Upper lobe of left lung (tissue), 6 donors: ENCODE data around the gene SYNJ1. TPM values are rescaled to one million over a fixed set of nuclear protein-coding genes. Genes with fewer than 3 reads are reported as not detected.

Experiments used
- ATAC-seq, 2 donors: fragments of 200-7000 bp; cut with Tn5 transposase; one replicate each; pipeline ENCODE4 v1.9.1; 2022; ENCODE audit warnings: mild to moderate bottlenecking in 2 of 2, moderate library complexity in 2 of 2; ENCODE audit not compliant: low FRiP score in 2 of 2
- DNase-seq, 2 donors: peaks; one replicate each; pipeline ENCODE4 v3.0.0-alpha.2; 2019 to 2020
- H3K27ac ChIP-seq, 4 donors: fragments of 200-600 bp; sonication (generic); one replicate each; pipeline ENCODE4 v1.5.1; 2016 to 2019
- H3K27me3 ChIP-seq, 4 donors: fragments of 200-600 bp; sonication (generic); one replicate each; pipeline ENCODE4 v1.5.1; 2017 to 2019
- H3K36me3 ChIP-seq, 4 donors: fragments of 200-600 bp; sonication (generic); one replicate each; pipeline ENCODE4 v1.5.1; 2016 to 2019
- H3K4me1 ChIP-seq, 4 donors: fragments of 200-600 bp; sonication (generic); one replicate each; pipeline ENCODE4 v1.5.1; 2018 to 2019
- H3K4me3 ChIP-seq, 4 donors: fragments of 200-600 bp; sonication (generic); one replicate each; pipeline ENCODE4 v1.5.1; 2017 to 2019; ENCODE audit warnings: mild to moderate bottlenecking in 2 of 4, moderate library complexity in 1 of 4
- H3K9me3 ChIP-seq, 4 donors: fragments of 200-600 bp; sonication (generic); one replicate each; pipeline ENCODE4 v1.5.1; 2018 to 2019
- EP300 ChIP-seq, 4 donors: sonication (generic); formaldehyde crosslinking; IDR thresholded peaks; one replicate each; pipeline ENCODE4 v1.5.1; 2017; ENCODE audit warnings: antibody characterized with exemption in 4 of 4, control low read depth in 2 of 4
- POLR2A ChIP-seq, 4 donors: fragments of 450-650 bp; IDR thresholded peaks; one replicate each; pipeline ENCODE4 v1.5.1; 2016 to 2017; ENCODE audit warnings: antibody characterized with exemption in 4 of 4, mild to moderate bottlenecking in 2 of 4
- POLR2AphosphoS5 ChIP-seq, 2 donors: sonication (generic); formaldehyde crosslinking; IDR thresholded peaks; one replicate each; pipeline ENCODE4 v1.5.1; 2017; ENCODE audit warnings: antibody characterized with exemption in 2 of 2
- whole genome bisulfite sequencing, 2 donors: methylation state at CpG; one replicate each; pipeline ENCODE4 v1.1.5; 2017 to 2018; 5-methylcytosine and 5-hydroxymethylcytosine counted together
- total RNA-seq, 6 donors: library from RNA; depleted of rRNA in 4 of 6; stranded (reverse); fragments of >200 nt in 4 of 6; gene quantifications; one replicate each; pipeline versions ENCODE4 v1.1.0 to v1.2.1, GENCODE V29; 2016 to 2021
- TF ChIP-seq, protein P1 (sequence below), 6 experiments: fragments of 450-650 bp in 4 of 6; fragments of 200-600 bp in 2 of 6; sonication (generic) in 2 of 6; IDR thresholded peaks; one replicate each; pipeline ENCODE4 v1.5.1; 2016 to 2019; ENCODE audit warnings: antibody characterized with exemption in 6 of 6
- donor health status: DM: no; HTN: no; CAD: no; lungs with moderate emphysema.
- donor health status: DM: no; HTN: yes; CAD: no; lungs with severe emphysema.

The SYNJ1 gene
- total RNA-seq, 6 donors from 2014 or later, result 11.1 to 24.4 (median 16.7) TPM

DNA sequence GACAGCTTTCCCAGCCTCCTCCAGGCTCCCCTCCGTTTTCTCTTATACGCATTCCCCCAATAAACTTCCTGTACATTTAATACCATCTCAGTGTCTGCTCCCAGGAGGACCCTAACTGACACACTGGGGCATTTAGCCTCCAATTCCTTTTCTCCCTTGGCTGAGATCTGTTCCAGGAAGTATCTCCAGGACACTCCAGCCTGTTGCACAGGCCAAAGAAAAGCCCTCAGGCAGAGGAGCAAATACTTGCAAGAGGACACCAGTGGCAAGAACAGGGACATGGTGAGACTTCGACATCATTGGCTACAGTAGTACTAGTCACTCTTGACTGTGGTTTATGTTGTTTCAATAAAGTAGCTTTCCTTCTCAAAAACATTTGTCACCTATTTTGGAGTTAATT is 4.7 kb upstream of the SYNJ1 start:
- Histone ChIP-seq H3K9me3 (no peaks in the 10 kb centered on the region), H3K4me3 (no peak overlapping the region), H3K27ac (no peak overlapping the region), H3K4me1 (peaks cover 0 to 6% (median 4%) of the 10 kb centered on the region in 4 donors), H3K27me3 (no peaks in the 10 kb centered on the region), H3K36me3 (peaks cover 0 to 46% (median 2%) of the 10 kb centered on the region in 4 donors)
- 69 to 86% methylated on average over 3 of the region's 3 CpGs for WGBS, 2 donors
- TF ChIP-seq POLR2A (IDR thresholded peaks at IDR 0.05), result no peak
- TF ChIP-seq POLR2AphosphoS5 (IDR thresholded peaks at IDR 0.05), result no peak
- TF ChIP-seq, protein P1, sequence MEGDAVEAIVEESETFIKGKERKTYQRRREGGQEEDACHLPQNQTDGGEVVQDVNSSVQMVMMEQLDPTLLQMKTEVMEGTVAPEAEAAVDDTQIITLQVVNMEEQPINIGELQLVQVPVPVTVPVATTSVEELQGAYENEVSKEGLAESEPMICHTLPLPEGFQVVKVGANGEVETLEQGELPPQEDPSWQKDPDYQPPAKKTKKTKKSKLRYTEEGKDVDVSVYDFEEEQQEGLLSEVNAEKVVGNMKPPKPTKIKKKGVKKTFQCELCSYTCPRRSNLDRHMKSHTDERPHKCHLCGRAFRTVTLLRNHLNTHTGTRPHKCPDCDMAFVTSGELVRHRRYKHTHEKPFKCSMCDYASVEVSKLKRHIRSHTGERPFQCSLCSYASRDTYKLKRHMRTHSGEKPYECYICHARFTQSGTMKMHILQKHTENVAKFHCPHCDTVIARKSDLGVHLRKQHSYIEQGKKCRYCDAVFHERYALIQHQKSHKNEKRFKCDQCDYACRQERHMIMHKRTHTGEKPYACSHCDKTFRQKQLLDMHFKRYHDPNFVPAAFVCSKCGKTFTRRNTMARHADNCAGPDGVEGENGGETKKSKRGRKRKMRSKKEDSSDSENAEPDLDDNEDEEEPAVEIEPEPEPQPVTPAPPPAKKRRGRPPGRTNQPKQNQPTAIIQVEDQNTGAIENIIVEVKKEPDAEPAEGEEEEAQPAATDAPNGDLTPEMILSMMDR (IDR thresholded peaks at IDR 0.05), result no peak
- TF ChIP-seq EP300 (IDR thresholded peaks at IDR 0.05), result no peak
- no peak for DNase-seq
- no peak for ATAC-seq

- peaks cover 11 to 18% (median 16%) of the 10 kb centered on the region in 4 donors for H3K4me1 ChIP-seq
- H3K27me3 ChIP-seq, result no peaks in the 10 kb centered on the region
- WGBS, 2 donors, result 42 to 58% methylated on average over 3 of the region's 3 CpGs
- H3K4me3 ChIP-seq, result peak overlapping the region in 3 of 4 donors; percentile 71 to 90 (median 85)
- no peak for TF ChIP-seq POLR2AphosphoS5 (IDR thresholded peaks at IDR 0.05)
- no peak for TF ChIP-seq POLR2A (IDR thresholded peaks at IDR 0.05)
- TF ChIP-seq, protein P1 (IDR thresholded peaks at IDR 0.05), result no peak
- no peak for TF ChIP-seq EP300 (IDR thresholded peaks at IDR 0.05)
- peak overlapping the region; percentile 95 to 97 (median 96) for H3K27ac ChIP-seq
- H3K9me3 ChIP-seq, result no peaks in the 10 kb centered on the region
- DNase-seq, result no peak
- no peak for ATAC-seq
- H3K36me3 ChIP-seq, result peaks cover 0 to 9% (median 0%) of the 10 kb centered on the region in 4 donors
Measured at GRCh38 chr21:32728848-32729247, 1.0 kb upstream of the SYNJ1 start.

- H3K36me3 ChIP-seq, result peaks cover 0 to 7% (median 0%) of the 10 kb centered on the region in 4 donors
- no peak for DNase-seq
Measured at GRCh38 chr21:32728456-32728839, 635 bp upstream of the SYNJ1 start.

GRCh38 chr21:32726839-32727686 is 750 bp downstream of the SYNJ1 start:
- peaks cover 11 to 18% (median 16%) of the 10 kb centered on the region in 4 donors for H3K4me1 ChIP-seq
- 0% methylated on average over 28 to 33 of the region's 42 CpGs for WGBS, 2 donors
- ATAC-seq, result peak; percentile 54 to 56

More at GRCh38 chr21:32728456-32728839, 635 bp upstream of the SYNJ1 start:
- no peak for ATAC-seq
- Histone ChIP-seq H3K27me3 (no peaks in the 10 kb centered on the region), H3K27ac (peak overlapping the region; percentile 95 to 97 (median 96)), H3K4me1 (peaks cover 11 to 18% (median 16%) of the 10 kb centered on the region in 4 donors), H3K4me3 (peak overlapping the region; percentile 45 to 90 (median 78)), H3K9me3 (no peaks in the 10 kb centered on the region)
- WGBS, 2 donors, result 6 to 10% methylated on average over 11 to 13 of the region's 13 CpGs
- TF ChIP-seq POLR2A (IDR thresholded peaks at IDR 0.05) (no peak), POLR2AphosphoS5 (IDR thresholded peaks at IDR 0.05) (no peak), EP300 (IDR thresholded peaks at IDR 0.05) (no peak)
- TF ChIP-seq, protein P1 (IDR thresholded peaks at IDR 0.05), result no peak

More at GRCh38 chr21:32726839-32727686, 750 bp downstream of the SYNJ1 start:
- Histone ChIP-seq H3K36me3 (peaks cover 0 to 4% (median 0%) of the 10 kb centered on the region in 4 donors), H3K27ac (peak overlapping the region; percentile 95 to 97 (median 96)), H3K9me3 (no peaks in the 10 kb centered on the region), H3K4me3 (peak overlapping the region; percentile 71 to 90 (median 86)), H3K27me3 (no peaks in the 10 kb centered on the region)
- DNase-seq, result peak in 1 of 2 donors; percentile 34
- TF ChIP-seq, protein P1 (IDR thresholded peaks at IDR 0.05), result peak in 1 of 6 experiments; percentile 4
- TF ChIP-seq POLR2AphosphoS5 (IDR thresholded peaks at IDR 0.05), result no peak
